HG03039 (cell line): ENCODE data around the gene AR.

Experiments
- ATAC-seq: cut with Tn5 transposase; IDR thresholded peaks from one replicate; pipeline ENCODE4 v1.9.1; 2021; ENCODE audit warnings: mild to moderate bottlenecking, moderate library complexity; ENCODE audit not compliant: unreplicated experiment

AR gene

GRCh38 chrX:67724359-67725110, 180.7 kb downstream of the AR start:
- no peak for ATAC-seq

DNA sequence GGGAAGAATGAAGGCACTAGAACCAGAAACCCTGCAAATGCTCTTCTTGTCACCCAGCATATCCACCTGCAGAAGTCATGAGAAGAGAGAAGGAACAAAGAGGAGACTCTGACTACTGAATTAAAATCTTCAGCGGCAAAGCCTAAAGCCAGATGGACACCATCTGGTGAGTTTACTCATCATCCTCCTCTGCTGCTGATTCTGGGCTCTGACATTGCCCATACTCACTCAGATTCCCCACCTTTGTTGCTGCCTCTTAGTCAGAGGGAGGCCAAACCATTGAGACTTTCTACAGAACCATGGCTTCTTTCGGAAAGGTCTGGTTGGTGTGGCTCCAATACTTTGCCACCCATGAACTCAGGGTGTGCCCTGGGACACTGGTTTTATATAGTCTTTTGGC, 181.7 kb downstream of the AR start:
- no peak for ATAC-seq

DNA sequence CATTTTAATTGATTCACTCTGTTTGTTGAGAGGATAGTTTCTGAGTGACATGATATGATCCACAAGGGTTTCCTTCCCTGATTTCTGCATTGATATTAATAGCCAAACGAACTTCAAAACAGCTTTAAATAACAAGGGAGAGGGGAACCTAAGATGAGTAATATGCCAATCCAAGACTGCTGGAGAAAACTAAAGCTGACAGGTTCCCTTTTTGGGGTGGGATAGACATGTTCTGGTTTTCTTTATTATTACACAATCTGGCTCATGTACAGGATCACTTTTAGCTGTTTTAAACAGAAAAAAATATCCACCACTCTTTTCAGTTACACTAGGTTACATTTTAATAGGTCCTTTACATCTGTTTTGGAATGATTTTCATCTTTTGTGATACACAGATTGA, 182.2 kb downstream of the AR start:
- ATAC-seq: no peak

DNA sequence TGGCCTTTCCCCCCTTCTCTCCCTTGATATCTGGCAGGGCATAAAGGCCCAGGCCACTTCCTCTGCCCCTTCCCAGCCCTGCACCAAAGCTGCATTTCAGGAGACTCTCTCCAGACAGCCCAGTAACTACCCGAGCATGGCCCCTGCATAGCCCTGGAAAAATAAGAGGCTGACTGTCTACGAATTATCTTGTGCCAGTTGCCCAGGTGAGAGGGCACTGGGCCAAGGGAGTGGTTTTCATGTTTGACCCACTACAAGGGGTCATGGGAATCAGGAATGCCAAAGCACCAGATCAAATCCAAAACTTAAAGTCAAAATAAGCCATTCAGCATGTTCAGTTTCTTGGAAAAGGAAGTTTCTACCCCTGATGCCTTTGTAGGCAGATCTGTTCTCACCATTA, 183.8 kb downstream of the AR start:
- ATAC-seq: no peak

DNA sequence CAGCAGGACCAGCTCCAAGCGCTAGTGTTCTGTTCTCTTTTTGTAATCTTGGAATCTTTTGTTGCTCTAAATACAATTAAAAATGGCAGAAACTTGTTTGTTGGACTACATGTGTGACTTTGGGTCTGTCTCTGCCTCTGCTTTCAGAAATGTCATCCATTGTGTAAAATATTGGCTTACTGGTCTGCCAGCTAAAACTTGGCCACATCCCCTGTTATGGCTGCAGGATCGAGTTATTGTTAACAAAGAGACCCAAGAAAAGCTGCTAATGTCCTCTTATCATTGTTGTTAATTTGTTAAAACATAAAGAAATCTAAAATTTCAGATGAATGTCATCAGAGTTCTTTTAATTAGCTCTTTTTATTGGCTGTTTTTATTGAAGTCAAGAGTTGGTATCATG, 186.5 kb downstream of the AR start:
- ATAC-seq: no peak

DNA sequence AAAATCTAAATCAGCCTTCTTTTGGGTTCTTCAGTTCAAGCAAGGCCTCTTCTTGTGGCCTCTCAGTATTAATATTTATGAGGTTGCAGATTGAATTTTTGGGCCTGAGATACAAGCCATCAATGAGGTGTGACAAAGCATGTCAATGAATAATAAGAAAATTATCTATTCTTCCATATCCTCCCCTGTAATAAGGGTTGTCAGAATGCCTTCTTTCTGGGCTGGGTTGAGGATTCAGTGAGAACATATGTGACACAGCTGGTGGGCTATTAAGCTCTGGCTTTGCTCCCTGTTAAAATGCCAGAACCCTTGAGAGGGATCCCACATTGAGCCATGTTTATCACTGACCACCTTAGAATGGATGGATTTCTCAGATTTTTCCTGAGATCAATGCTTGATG, 187.2 kb downstream of the AR start:
- ATAC-seq: no peak

GRCh38 chrX:67732864-67733263, 189.0 kb downstream of the AR start:
- ATAC-seq: no peak

DNA sequence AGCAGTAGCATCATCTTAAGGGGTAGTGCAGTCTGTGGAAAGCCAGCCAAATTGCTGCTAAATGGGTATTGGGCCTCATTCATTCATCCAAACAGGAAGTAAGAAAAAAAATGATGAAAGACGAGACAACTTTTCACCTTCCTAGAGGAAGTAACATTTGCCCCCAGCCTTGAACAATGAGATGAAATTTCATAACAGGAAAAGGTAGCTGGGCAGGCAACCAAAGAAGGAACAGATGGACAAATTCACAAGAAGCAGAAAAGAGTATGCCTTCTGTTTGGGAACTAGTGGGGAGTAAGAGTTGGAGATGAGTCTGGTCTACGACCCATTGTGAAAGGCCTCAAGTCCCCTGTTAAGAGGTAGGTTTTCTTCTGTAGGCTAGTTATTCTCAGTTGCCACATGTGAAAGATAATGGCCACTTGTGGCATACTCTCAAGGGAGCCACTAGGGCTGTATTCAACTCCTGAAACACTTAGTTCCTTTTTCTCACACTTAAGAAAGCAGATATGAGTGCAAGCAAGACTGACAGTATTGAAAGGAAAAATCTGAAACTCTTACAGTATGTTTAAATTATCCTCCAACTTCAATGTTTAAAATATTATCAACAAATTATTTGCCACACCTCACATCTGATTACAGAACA, 190.4 kb downstream of the AR start:
- no peak for ATAC-seq

DNA sequence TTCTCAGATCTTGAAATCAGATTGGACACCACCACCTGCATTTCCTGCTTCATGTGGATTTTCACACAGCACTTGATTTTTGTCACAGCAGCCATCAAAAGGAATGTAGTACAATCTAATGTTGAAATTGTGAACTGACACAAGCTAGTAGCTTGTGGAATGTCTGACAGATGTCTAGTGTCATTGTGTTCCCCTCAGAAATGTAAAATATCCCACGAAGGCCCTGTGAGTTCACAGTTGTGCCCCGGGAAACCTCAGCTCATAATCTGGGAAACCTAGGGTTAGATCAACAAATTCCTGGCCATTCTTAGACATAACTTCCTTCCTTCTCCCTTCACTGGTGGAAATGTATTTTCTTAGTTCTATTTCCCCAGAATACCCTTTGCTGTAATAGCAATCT, 205.7 kb downstream of the AR start:
- no peak for ATAC-seq

DNA sequence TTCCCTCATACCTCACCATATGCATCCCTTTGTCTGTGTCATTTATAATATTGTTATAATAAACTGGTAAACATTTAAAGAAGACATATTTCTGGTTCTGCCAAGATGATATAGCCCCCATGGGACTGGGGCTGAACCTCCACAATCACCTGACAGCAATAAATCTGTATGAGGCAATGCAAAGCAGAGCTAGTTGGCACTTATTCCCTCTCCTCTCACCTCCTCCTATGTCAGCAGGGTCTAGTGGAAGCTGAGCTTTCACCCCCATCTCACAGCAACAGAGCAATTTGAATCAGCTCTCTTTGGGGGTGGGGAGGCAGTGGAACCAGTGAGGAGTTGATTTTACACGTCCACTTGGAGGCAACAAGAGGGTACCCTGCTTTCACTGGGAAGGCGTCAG, 206.9 kb downstream of the AR start:
- no peak for ATAC-seq

DNA sequence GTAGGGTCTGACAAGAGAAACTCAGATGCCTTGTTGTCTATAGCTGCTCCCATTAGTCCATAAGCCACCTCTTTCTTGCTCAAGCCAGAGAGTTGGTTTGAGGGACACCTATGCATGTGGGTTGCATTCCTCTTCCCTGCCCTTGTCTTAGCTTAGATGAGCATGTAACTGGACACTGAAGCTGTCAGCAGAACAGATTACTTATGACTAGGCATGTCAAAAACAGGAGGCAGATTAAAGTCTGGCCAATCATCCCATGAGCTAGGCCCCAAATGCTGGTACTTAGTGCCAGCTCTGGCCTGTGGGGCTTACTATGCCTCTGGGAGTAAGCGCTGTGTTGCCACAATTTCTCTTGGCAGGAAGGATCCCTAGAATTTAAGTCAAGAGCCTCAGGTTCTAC, 215.2 kb downstream of the AR start:
- ATAC-seq: no peak

DNA sequence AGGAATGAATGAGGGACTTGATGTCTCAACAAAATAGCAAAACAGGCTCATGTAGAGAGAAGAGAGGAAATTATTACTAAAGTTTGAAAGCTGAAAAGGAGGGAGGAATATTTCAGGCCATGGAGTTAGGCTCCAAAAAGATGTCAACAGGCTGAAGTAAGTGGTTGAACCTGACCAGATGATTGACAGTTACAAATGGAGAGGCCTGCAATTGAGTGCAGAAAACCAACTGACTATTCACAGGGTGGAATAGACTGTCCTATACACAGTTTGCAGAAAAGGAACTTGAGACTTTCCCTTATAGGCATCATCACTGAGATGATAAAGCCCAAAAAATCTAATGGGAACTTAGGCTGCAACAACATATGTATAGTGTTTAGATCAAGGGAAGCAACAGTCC, 233.3 kb downstream of the AR start:
- no peak for ATAC-seq

DNA sequence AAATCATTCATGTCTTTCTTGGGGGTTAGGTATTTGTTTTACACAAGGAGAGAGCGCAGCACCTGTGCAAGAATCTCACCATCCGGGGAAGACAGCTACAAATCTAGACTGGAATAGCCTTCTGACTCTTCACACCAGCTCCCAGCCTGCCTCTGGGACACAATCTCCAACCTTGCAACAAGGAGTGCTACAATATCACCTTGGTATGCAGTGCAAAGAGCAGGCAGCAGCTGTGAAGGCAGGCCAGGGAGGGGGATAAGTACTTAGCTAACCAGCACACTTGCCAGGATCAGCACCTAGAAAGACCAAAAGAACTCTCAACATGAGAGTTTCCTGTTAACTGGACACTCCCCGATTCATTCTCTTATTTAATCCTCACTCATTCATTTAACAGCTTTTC, 235.3 kb downstream of the AR start:
- no peak for ATAC-seq
